Neural progenitor cell (in vitro differentiated cells): ENCODE results near the gene WDR70.

ENCODE experiments used
- CTCF ChIP-seq: fragments of 200-600 bp; sonication (generic); IDR thresholded peaks from 2 replicates; pipeline ENCODE4 v1.5.1; 2017; ENCODE audit warnings: antibody characterized with exemption, mild to moderate bottlenecking
- EZH2 ChIP-seq: fragments of 200-600 bp; sonication (generic); IDR thresholded peaks from 2 replicates; pipeline ENCODE4 v1.6.1; 2017; ENCODE audit warnings: antibody characterized with exemption, mild to moderate bottlenecking, moderate library complexity
- EZH2phosphoT487 ChIP-seq: fragments of 200-600 bp; sonication (generic); IDR thresholded peaks from 2 replicates; pipeline ENCODE4 v1.6.1; 2017; ENCODE audit warnings: antibody characterized with exemption

GRCh38 chr5:37667430-37667829 lies 288.3 kb downstream of the WDR70 start:
- TF ChIP-seq CTCF = no peak
- TF ChIP-seq EZH2 = no peak
- TF ChIP-seq EZH2phosphoT487 = no peak
